SH-SY5Y (cell line): Measurements from ENCODE around the gene G3BP2.

ENCODE experiments used
- GATA2 ChIP-seq: IDR thresholded peaks from 2 replicates; pipeline ENCODE4 v1.6.1; 2011; ENCODE audit warnings: mild to moderate bottlenecking, low read depth, low read length
- GATA3 ChIP-seq: IDR thresholded peaks from 2 replicates; pipeline ENCODE4 v1.6.1; 2011; ENCODE audit warnings: low read depth, mild to moderate bottlenecking, low read length, moderate library complexity

The G3BP2 gene

DNA sequence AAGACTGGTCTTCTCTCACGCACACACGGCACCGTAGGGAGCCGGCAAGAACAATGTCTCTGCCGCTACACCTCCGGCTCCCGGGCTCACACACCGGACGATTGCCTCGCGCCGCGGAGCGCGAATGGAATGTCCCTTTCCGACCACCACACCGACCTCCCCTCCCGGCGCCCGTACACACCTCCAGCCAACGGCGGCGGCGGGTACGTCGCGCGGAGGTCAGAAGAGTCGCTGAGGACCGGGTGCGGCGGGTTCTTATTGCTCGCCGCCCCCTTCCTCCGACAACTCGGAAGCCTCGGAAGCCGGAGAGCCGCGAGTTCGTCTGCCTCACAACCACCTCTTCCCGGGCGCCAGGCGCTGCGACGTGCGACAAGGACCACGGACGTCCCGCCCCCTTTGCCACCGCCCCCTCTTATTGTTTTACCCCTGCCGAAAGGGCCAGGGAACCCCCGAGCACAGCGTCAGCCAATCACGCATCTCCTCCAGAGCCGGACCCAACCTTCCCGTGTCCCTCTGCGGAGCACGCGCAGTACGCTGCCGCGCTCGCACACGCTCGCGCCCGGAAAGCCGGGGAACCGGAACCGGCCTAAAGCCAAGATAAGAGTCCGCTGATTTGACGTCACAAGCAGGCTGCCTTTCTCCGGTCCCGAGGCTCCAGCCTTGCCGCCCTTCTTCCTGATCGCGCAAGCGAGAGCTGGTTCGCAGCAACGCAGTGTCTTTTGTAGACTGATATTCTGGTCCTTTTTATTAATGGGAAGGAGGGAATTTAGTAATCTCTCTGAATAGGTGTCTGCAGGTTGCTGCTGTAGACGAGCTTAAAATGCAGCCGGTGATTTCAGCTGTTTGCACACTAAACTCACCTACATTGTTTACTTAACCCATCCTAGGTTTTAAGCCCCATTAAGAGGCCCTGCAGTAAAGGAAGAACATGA lies at the start of gene G3BP2:
G3BP2 (minus strand) TSS at position 385 of the 932 bp plus-strand sequence. CDS start 11,386 bp downstream, outside the sequence.
- TF ChIP-seq GATA3 = no peak
- peak; percentile 90 for TF ChIP-seq GATA2

DNA sequence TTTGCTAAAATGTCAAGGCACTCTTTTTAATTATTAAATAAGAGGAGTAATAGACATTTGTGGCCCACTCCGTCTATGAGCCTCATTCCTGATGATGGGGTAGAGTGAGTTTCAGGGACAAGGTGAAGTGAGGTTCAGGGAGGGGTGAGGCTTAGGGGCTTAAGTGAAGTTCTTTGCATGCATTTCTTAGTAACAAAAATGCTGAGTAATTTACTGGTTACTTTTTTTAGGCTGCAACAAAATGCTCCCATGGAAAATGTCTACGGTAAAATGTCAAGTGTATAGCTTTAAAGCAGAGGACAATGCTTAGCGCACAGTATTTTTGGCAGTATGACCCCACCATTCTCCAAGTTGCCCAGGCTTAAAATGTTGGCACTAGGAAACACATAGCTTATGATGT lies 49.2 kb upstream of the G3BP2 start:
- TF ChIP-seq GATA2 (no peak), GATA3 (no peak)

- TF ChIP-seq GATA3 (no peak), GATA2 (no peak)
Observed at GRCh38 chr4:75718529-75718928, 45.3 kb upstream of the G3BP2 start.

GRCh38 chr4:75717408-75717807 lies 44.2 kb upstream of the G3BP2 start:
- TF ChIP-seq GATA3 = no peak

DNA sequence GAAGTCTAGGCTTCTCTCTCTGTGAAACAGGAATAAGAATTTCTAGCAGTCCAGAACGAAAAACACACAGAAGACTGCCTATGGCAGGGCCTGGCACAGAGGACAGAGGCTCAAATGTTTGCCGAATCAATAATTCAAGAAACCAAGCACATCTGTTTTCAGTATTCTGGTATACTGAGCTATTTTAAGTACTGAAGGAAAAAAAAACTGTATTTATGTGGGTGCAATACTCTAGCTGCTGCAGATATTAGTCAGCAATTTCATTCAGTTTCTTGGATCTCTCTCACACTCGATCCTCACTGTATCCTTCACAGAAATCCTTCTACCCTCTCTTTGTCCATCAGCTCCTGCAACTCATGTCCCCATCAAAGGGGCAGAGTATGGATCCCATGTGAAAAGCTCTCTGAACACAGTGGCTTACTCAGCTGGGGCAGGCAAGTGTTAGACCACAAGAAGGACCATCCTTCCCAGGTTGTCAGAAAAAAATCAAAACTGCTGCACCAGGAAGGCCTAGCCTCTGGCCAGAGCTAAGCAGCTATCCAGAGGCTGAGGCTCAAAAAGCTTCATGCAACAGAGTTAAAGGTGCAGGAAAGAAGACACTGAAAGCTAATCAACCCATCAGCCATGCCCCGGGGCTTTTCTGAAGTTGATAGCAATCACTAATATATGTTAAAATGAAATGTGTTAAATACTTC lies 42.0 kb upstream of the G3BP2 start:
- TF ChIP-seq GATA2 = peak; percentile 42
- 0 out of 2 replicates have a peak, but pooled peaks have one; percentile 26 for TF ChIP-seq GATA3

DNA sequence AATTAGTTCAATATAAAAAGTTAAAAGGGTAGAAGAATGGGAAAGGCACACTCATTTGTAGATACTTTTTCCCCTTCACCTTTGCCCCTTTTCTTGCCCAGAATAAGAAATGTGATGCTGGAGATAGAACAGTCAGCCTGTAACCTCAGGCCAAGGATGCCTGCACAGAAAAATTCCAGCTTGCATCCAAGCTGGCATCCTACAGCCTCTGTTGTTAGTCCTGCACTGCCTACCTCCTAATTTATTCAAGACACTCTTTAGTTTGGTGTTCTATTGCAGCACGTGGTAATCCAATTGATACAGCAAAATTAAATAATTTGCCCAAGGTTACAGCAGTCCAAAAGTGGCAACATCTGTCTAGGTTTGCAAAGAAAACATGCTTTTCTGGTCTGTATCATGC lies 41.5 kb upstream of the G3BP2 start:
- TF ChIP-seq GATA3 (no peak), GATA2 (0 out of 2 replicates have a peak, but pooled peaks have one; percentile 29)

- TF ChIP-seq GATA2 (no peak), GATA3 (no peak)
Observed at GRCh38 chr4:75714011-75714410, 40.8 kb upstream of the G3BP2 start.

DNA sequence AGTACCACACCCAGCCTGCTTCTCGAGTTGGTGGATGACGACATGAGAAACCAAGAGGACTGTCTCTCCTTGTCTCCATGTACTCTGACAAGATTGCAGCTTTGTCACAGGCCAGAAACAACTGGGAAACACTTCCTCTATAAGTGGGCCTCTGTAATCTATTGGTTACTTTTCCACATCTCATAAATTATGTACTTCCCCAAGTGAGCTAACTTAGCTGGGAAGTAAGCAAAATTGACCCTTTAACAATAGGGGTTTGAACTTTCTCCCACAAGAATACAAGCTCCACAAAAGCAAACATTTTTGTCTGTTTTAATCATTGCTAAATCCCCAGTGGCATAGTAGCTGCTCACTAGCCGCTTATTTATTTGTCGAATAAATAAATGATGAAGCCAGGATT lies 37.0 kb upstream of the G3BP2 start:
- no peak for TF ChIP-seq GATA3
- TF ChIP-seq GATA2 = no peak

GRCh38 chr4:75708218-75708691 lies 35.0 kb upstream of the G3BP2 start:
- TF ChIP-seq GATA2 (no peak), GATA3 (no peak)

- no peak for TF ChIP-seq GATA3
- no peak for TF ChIP-seq GATA2
Observed at GRCh38 chr4:75705198-75705977, 32.2 kb upstream of the G3BP2 start.

GRCh38 chr4:75702919-75703411 lies 29.8 kb upstream of the G3BP2 start:
- TF ChIP-seq GATA3 (no peak), GATA2 (peak; percentile 59)

DNA sequence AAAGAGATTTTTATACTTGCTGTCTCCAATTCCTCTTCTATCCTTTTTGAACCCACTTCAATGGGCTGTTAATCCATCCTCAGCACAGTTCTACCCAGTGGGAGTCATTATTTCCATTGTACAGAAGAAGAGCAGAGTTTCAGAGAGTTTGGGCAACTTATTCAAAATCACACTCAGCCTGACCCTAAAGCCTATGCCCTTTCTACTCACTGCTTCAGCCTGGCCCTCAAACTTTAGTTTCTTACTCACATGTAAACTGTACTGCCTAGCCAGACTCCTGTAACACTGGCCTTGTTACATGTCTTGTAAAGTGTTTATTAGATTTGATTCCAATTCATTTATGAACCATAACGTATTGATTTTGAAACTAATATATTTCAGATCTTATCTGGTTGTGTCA lies 26.1 kb upstream of the G3BP2 start:
- TF ChIP-seq GATA2 = no peak
- no peak for TF ChIP-seq GATA3

- no peak for TF ChIP-seq GATA3
- TF ChIP-seq GATA2 = no peak
Observed at GRCh38 chr4:75698963-75699228, 25.7 kb upstream of the G3BP2 start.
